Heart left ventricle (tissue), 16 donors: Measurements from ENCODE around the gene DCAF15. TPM values are rescaled to one million over a fixed set of nuclear protein-coding genes. Genes with fewer than 3 reads are reported as not detected.

Experiments used
- ATAC-seq, 4 donors: fragments of 200-7000 bp; cut with Tn5 transposase; one replicate each; pipeline ENCODE4 v1.9.1; 2020 to 2022; ENCODE audit warnings: moderate library complexity in 4 of 4, mild to moderate bottlenecking in 3 of 4, moderate number of reproducible peaks in 1 of 4
- DNase-seq, 5 donors: peaks; one replicate each; pipeline ENCODE4 v3.0.0-alpha.2; 2020
- H3K27ac ChIP-seq, 12 donors: fragments of 200-600 bp; sonication (generic) in 4 of 12; one replicate each; pipeline versions ENCODE4 v1.5.0 to v1.8.0; 2016 to 2022; ENCODE audit warnings: mild to moderate bottlenecking in 2 of 12
- H3K27me3 ChIP-seq, 9 donors: fragments of 200-600 bp; sonication (generic) in 2 of 9; one replicate each; pipeline versions ENCODE4 v1.5.1 to v1.8.0; 2016 to 2022; ENCODE audit warnings: mild to moderate bottlenecking in 3 of 9
- H3K36me3 ChIP-seq, 9 donors: fragments of 200-600 bp; sonication (generic) in 2 of 9; one replicate each; pipeline versions ENCODE4 v1.5.0 to v1.8.0; 2018 to 2022; ENCODE audit warnings: mild to moderate bottlenecking in 2 of 9
- H3K4me1 ChIP-seq, 12 donors: fragments of 200-600 bp; sonication (generic) in 4 of 12; one replicate each; pipeline versions ENCODE4 v1.5.0 to v1.8.0; 2016 to 2022; ENCODE audit warnings: mild to moderate bottlenecking in 3 of 12
- H3K4me3 ChIP-seq, 12 donors: fragments of 200-600 bp; sonication (generic) in 4 of 12; one replicate each; pipeline versions ENCODE4 v1.5.0 to v1.8.0; 2017 to 2022; ENCODE audit warnings: mild to moderate bottlenecking in 9 of 12, moderate library complexity in 4 of 12
- H3K9me3 ChIP-seq, 12 donors: fragments of 200-600 bp; sonication (generic) in 4 of 12; one replicate each; pipeline versions ENCODE4 v1.5.0 to v1.8.0; 2016 to 2022; ENCODE audit warnings: mild to moderate bottlenecking in 1 of 12
- CTCF ChIP-seq, 12 donors: fragments of 200-600 bp; sonication (generic) in 4 of 12; IDR thresholded peaks; one replicate each; pipeline versions ENCODE4 v1.5.0 to v1.8.0; 2018 to 2022; ENCODE audit warnings: antibody characterized with exemption in 12 of 12, mild to moderate bottlenecking in 5 of 12
- POLR2A ChIP-seq, 2 donors: fragments of 450-650 bp; IDR thresholded peaks; one replicate each; pipeline ENCODE4 v1.6.1; 2017; ENCODE audit warnings: antibody characterized with exemption in 2 of 2, mild to moderate bottlenecking in 2 of 2, moderate library complexity in 2 of 2
- WGBS, 4 donors: extraction: QIAGEN DNeasy Blood & Tissue Kit in 2 of 4; methylation state at CpG; one replicate each; pipeline versions ENCODE4 v1.1.5 to v1.1.7; 2013 to 2018; 5-methylcytosine and 5-hydroxymethylcytosine counted together
- intact Hi-C, 10 donors: fragments of 100-400 bp; cut with DNase I; formaldehyde crosslinking; loops; one replicate each; pipeline versions ENCODE4 v1.11.1 to v1.14.2; 2022
- polyA plus RNA-seq, 2 donors: library from polyadenylated mRNA; stranded (reverse); fragments of 200-250 nt; gene quantifications; one replicate each; pipeline ENCODE4 v1.2.3, GENCODE V29; 2013
- total RNA-seq, 9 donors: library from RNA; depleted of rRNA in 2 of 9; stranded (reverse); fragments of >200 nt in 2 of 9; fragmentation: NEBNext Ultra II Directional in 3 of 9; extraction: Animal tissue kit (Norgen Biotek cat#: 25700) in 3 of 9; gene quantifications; one replicate each; pipeline versions ENCODE4 v1.1.0 to v1.2.4, GENCODE V29; 2016 to 2023
- donor health status: ischemic (EF 13 %, LVEDD 7.1; RV severe dilation, severe dysfunction).
- donor health status: healthy with polysubstance abuse.
- donor health status: DM: no; HTN: yes; CAD: no.
- donor health status: DM: no; HTN: no; CAD: no.
- donor health status: ischemic (EF 25% LVEDD 6.9; RV normal size, moderate dysfunction).
- donor health status: ischemic (EF 25% LVEDD 5.7; RV mildly dilated, moderate dysfunction).
- donor health status: healthy.
- donor health status: DM: yes; HTN: yes; CAD: no.
- donor health status: ischemic (EF 35%, LVEDD 5.7; RV mildly dilated, moderate dysfunction).
- donor health status: nonischemic (EF 11% LVEDD 7.7; RV severe dilation, severe dysfunction).
- donor health status: DM: yes; HTN: yes; CAD: no.
- donor health status: PGD.
- donor health status: ischemic (EF 29% LVEDD 5.4; RV normal size, mild dysfunction).
- donor health status: nonischemic (EF 23%, LVEDD 6.1; RV moderate dilation, normal function).

The DCAF15 gene
- total and polyA plus RNA-seq, 11 donors: 8.4 to 25.8 (median 18.1) TPM

GRCh38 chr19:13985771-13986347 is 33.5 kb downstream of the DCAF15 start:
- peak overlapping the region; percentile 74 to 99 (median 91) for H3K27ac ChIP-seq
- TF ChIP-seq CTCF (IDR thresholded peaks at IDR 0.05) (no peak), POLR2A (IDR thresholded peaks at IDR 0.05) (no peak)
- peaks cover 2 to 47% (median 23%) of the 10 kb centered on the region in 12 donors for H3K4me1 ChIP-seq
- DNase-seq (no peak), ATAC-seq (no peak)
- 78 to 91% (median 84%) methylated on average over 4 to 10 of the region's 10 CpGs for WGBS, 4 donors
- no peaks in the 10 kb centered on the region for H3K27me3 ChIP-seq
- peaks cover 0 to 21% (median 10%) of the 10 kb centered on the region in 9 donors for H3K36me3 ChIP-seq
- H3K9me3 ChIP-seq: no peaks in the 10 kb centered on the region
- intact Hi-C loops: loop anchor here in 1 of 10 donors (5.0 kb wide), 1 partner anchor 34 kb away; the partner anchor contains the start of gene DCAF15
- H3K4me3 ChIP-seq: peak overlapping the region in 6 of 12 donors; percentile 8 to 44 (median 18)

GRCh38 chr19:13986348-13986904 is 34.1 kb downstream of the DCAF15 start:
- TF ChIP-seq POLR2A (IDR thresholded peaks at IDR 0.05) (peak in 1 of 2 donors; percentile 26), CTCF (IDR thresholded peaks at IDR 0.05) (no peak)
- peak; percentile 50 to 87 (median 66) for ATAC-seq

GRCh38 chr19:13987101-13987890 is 35.0 kb downstream of the DCAF15 start:
- intact Hi-C loops: loop anchor here in 1 of 10 donors (5.0 kb wide), 1 partner anchor 35 kb away; the partner anchor contains the start of gene DCAF15
- Histone ChIP-seq H3K27ac (peak overlapping the region; percentile 79 to 99 (median 92)), H3K27me3 (no peaks in the 10 kb centered on the region), H3K4me1 (peaks cover 2 to 43% (median 23%) of the 10 kb centered on the region in 12 donors), H3K36me3 (peaks cover 0 to 30% (median 15%) of the 10 kb centered on the region in 9 donors), H3K9me3 (no peaks in the 10 kb centered on the region), H3K4me3 (peak overlapping the region in 6 of 12 donors; percentile 8 to 44 (median 18))
- peak in 4 of 5 donors; percentile 63 to 83 (median 74) for DNase-seq
- WGBS, 4 donors: 31 to 40% (median 36%) methylated on average over 16 to 17 of the region's 17 CpGs
- ATAC-seq: peak; percentile 62 to 78 (median 72)
- TF ChIP-seq CTCF (IDR thresholded peaks at IDR 0.05) (no peak), POLR2A (IDR thresholded peaks at IDR 0.05) (no peak)

More at GRCh38 chr19:13986348-13986904, 34.1 kb downstream of the DCAF15 start:
- no peaks in the 10 kb centered on the region for H3K27me3 ChIP-seq
- peaks cover 0 to 26% (median 15%) of the 10 kb centered on the region in 9 donors for H3K36me3 ChIP-seq
- H3K27ac ChIP-seq: peak overlapping the region; percentile 79 to 99 (median 92)
- no peaks in the 10 kb centered on the region for H3K9me3 ChIP-seq
- H3K4me3 ChIP-seq: peak overlapping the region in 7 of 12 donors; percentile 8 to 44 (median 18)
- peaks cover 2 to 47% (median 23%) of the 10 kb centered on the region in 12 donors for H3K4me1 ChIP-seq
- 36 to 44% (median 42%) methylated on average over 14 to 19 of the region's 19 CpGs for WGBS, 4 donors
- intact Hi-C loops: loop anchor here in 1 of 10 donors (5.0 kb wide), 1 partner anchor 34 kb away; the partner anchor contains the start of gene DCAF15
- peak; percentile 91 to 96 (median 91) for DNase-seq
